K562 (cell line): ENCODE measurements around the gene PCDHGB5. TPM values are rescaled to one million over a fixed set of nuclear protein-coding genes. Genes with fewer than 3 reads are reported as not detected.

Source experiments
- ATAC-seq: fragments of 200-7000 bp; cut with Tn5 transposase; 3 replicates; pipeline ENCODE4 v1.9.1; 2020; ENCODE audit warnings: moderate library complexity
- BruUV-seq: library from RNA; stranded (reverse); fragments of 400-500 nt; replicated peaks from 2 replicates; lab custom pipeline; 2021; lab: Mats Ljungman, UMichigan
- CTCF ChIA-PET: fragments of 300-600 bp; formaldehyde crosslinking; extraction: SDS; loops from one replicate; lab custom pipeline; 2021; ENCODE audit warnings: low intra/inter-chr PET ratio; lab: Yijun Ruan, JAX
- POLR2A ChIA-PET: fragments of 300-600, 350-650 bp; sonication (Branson Sonifier 250); formaldehyde crosslinking; extraction: SDS; loops from one replicate; lab custom pipeline; 2021; ENCODE audit warnings: antibody characterized with exemption, inconsistent platforms; lab: Yijun Ruan, JAX
- DNase-seq, 4 experiments: peaks; one replicate each; pipeline versions ENCODE4 v3.0.0 to v3.0.0-alpha.2; 2011 to 2018; ENCODE audit warnings: low spot score in 3 of 4, mixed read lengths in 3 of 4; ENCODE audit errors: extremely low read depth in 1 of 4
- FAIRE-seq: peaks from 2 replicates; lab custom pipeline; 2011; peaks lifted over from hg19 to GRCh38; lab: Jason Lieb, UNC
- H2AFZ ChIP-seq: 2 replicates; pipeline ENCODE4 v1.6.0; 2011; ENCODE audit warnings: low read depth, low read length, control low read depth, inconsistent platforms
- H3K27ac ChIP-seq: fragments of 200-600 bp; 3 replicates; pipeline ENCODE4 v1.8.0; 2011; ENCODE audit warnings: low read depth, mild to moderate bottlenecking, control low read depth, inconsistent platforms, low read length, moderate library complexity, mixed read lengths; ENCODE audit errors: extremely low read depth
- H3K27me3 ChIP-seq, 2 experiments: fragments of 300-600 bp in 1 of 2; 2 replicates in 1 of 2; 3 replicates in 1 of 2; pipeline versions ENCODE4 v1.6.0 to v1.8.0; 2011; ENCODE audit warnings: inconsistent platforms in 2 of 2, low read length in 2 of 2, mild to moderate bottlenecking in 1 of 2, mixed read lengths in 1 of 2, moderate library complexity in 1 of 2; ENCODE audit not compliant: control insufficient read depth in 2 of 2, insufficient read depth in 2 of 2
- H3K36me3 ChIP-seq: fragments of 300-600 bp; 3 replicates; pipeline ENCODE4 v1.8.0; 2011; ENCODE audit warnings: mild to moderate bottlenecking, low read length, inconsistent platforms; ENCODE audit not compliant: control insufficient read depth, insufficient read depth
- H3K4me1 ChIP-seq, 2 experiments: fragments of 200-600 bp in 1 of 2; replicated peaks in 1 of 2; 2 replicates in 1 of 2; 3 replicates in 1 of 2; pipeline versions ENCODE4 v1.5.1 to v1.8.0; 2011; ENCODE audit warnings: inconsistent platforms in 2 of 2, low read length in 2 of 2, mild to moderate bottlenecking in 1 of 2, mixed read lengths in 1 of 2, moderate library complexity in 1 of 2; ENCODE audit not compliant: control insufficient read depth in 2 of 2, insufficient read depth in 2 of 2
- H3K4me2 ChIP-seq: 2 replicates; pipeline ENCODE4 v1.6.1; 2011; ENCODE audit warnings: low read length, control low read depth, inconsistent platforms, mixed read lengths; ENCODE audit not compliant: insufficient read depth
- H3K4me3 ChIP-seq: fragments of 200-600 bp; sonication (generic), shearing (Covaris generic); 2 replicates; pipeline ENCODE4 v1.5.1; 2016; ENCODE audit warnings: control low read depth, inconsistent platforms
- H3K79me2 ChIP-seq: fragments of 200-600 bp; 3 replicates; pipeline ENCODE4 v1.8.0; 2011; ENCODE audit warnings: low read length, inconsistent platforms; ENCODE audit not compliant: control insufficient read depth, insufficient read depth
- H3K9ac ChIP-seq, 2 experiments: 2 replicates each; pipeline versions ENCODE4 v1.6.0 to v1.6.1; 2011; ENCODE audit warnings: low read depth in 2 of 2, low read length in 2 of 2, control low read depth in 1 of 2, inconsistent platforms in 1 of 2, mild to moderate bottlenecking in 1 of 2, mixed read lengths in 1 of 2; ENCODE audit not compliant: insufficient read depth in 1 of 2
- H3K9me1 ChIP-seq: one replicate; pipeline ENCODE4 v1.6.0; 2011; ENCODE audit warnings: inconsistent platforms, mild to moderate bottlenecking, low read length, moderate library complexity; ENCODE audit not compliant: control insufficient read depth, insufficient read depth
- H3K9me3 ChIP-seq: replicated peaks from 2 replicates; pipeline ENCODE4 v1.5.1; 2011; ENCODE audit warnings: low read depth, low read length, inconsistent platforms; ENCODE audit not compliant: control insufficient read depth, insufficient read depth
- H4K20me1 ChIP-seq: replicated peaks from 2 replicates; pipeline ENCODE4 v1.6.1; 2011; ENCODE audit warnings: low read length, inconsistent platforms, mixed read lengths; ENCODE audit not compliant: control insufficient read depth, insufficient read depth
- CEBPG ChIP-seq, 3 experiments: fragments of 200-800 bp in 1 of 3; sonication (Bioruptor generic) in 1 of 3; sonication (generic) in 1 of 3; formaldehyde crosslinking in 1 of 3; IDR thresholded peaks in 2 of 3; conservative IDR thresholded peaks in 1 of 3; 2 replicates each; pipeline versions ENCODE4 v1.6.1 to v1.8.0; 2016 to 2022; ENCODE audit warnings: missing compliant biosample characterization in 2 of 3, missing genetic modification characterization in 2 of 3, mild to moderate bottlenecking in 1 of 3, missing genetic modification reagents in 1 of 3
- CTCF ChIP-seq, 3 experiments: IDR thresholded peaks in 2 of 3; conservative IDR thresholded peaks in 1 of 3; 2 replicates each; pipeline ENCODE4 v1.5.1; 2011 to 2012; ENCODE audit warnings: low read length in 3 of 3, mild to moderate bottlenecking in 3 of 3, control low read depth in 2 of 3, improper control_type of control experiment in 1 of 3, inconsistent platforms in 1 of 3, low read depth in 1 of 3, mixed read lengths in 1 of 3, moderate library complexity in 1 of 3; ENCODE audit not compliant: insufficient read depth in 2 of 3
- DPF2 ChIP-seq: fragments of 450-650 bp; IDR thresholded peaks from 2 replicates; pipeline ENCODE4 v1.6.1; 2016
- E2F6 ChIP-seq, 2 experiments: IDR thresholded peaks; 2 replicates each; pipeline ENCODE4 v1.6.1; 2011; ENCODE audit warnings: borderline replicate concordance in 1 of 2, control low read depth in 1 of 2, low read depth in 1 of 2, low read length in 1 of 2, mild to moderate bottlenecking in 1 of 2, mixed read lengths in 1 of 2, moderate library complexity in 1 of 2; ENCODE audit not compliant: insufficient read depth in 1 of 2, insufficient read length in 1 of 2, poor library complexity in 1 of 2, severe bottlenecking in 1 of 2; ENCODE audit errors: extremely low read depth in 1 of 2
- ETV1 ChIP-seq: fragments of 450-650 bp; conservative IDR thresholded peaks from 2 replicates; pipeline ENCODE4 v1.6.1; 2016; ENCODE audit warnings: missing genetic modification characterization, control low read depth, low read depth, missing compliant biosample characterization
- MTA2 ChIP-seq: fragments of 450-650 bp; IDR thresholded peaks from 2 replicates; pipeline ENCODE4 v1.6.1; 2016; ENCODE audit warnings: low read depth
- MYBL2 ChIP-seq, 2 experiments: fragments of 450-650 bp in 1 of 2; sonication (generic) in 1 of 2; formaldehyde crosslinking in 1 of 2; IDR thresholded peaks; 2 replicates each; pipeline versions ENCODE4 v1.6.1 to v1.8.1; 2017 to 2022; ENCODE audit warnings: borderline replicate concordance in 1 of 2, inconsistent platforms in 1 of 2, low read depth in 1 of 2, mild to moderate bottlenecking in 1 of 2, missing genetic modification reagents in 1 of 2, moderate library complexity in 1 of 2
- NFYB ChIP-seq: IDR thresholded peaks from 2 replicates; pipeline ENCODE4 v1.6.1; 2011; ENCODE audit warnings: mild to moderate bottlenecking, moderate library complexity; ENCODE audit not compliant: insufficient read length; ENCODE audit errors: extremely low read depth
- RAD21 ChIP-seq, 2 experiments: fragments of 250-450 bp in 1 of 2; fragments of 450-650 bp in 1 of 2; sonication (Bioruptor Pico) in 1 of 2; formaldehyde crosslinking in 1 of 2; IDR thresholded peaks in 1 of 2; conservative IDR thresholded peaks in 1 of 2; 2 replicates each; pipeline versions ENCODE4 v1.4.0 to v1.8.0; 2020 to 2022; ENCODE audit warnings: mild to moderate bottlenecking in 2 of 2, moderate library complexity in 1 of 2
- SAFB2 ChIP-seq: fragments of 200-400 bp; formaldehyde crosslinking; IDR thresholded peaks from 2 replicates; pipeline ENCODE4 v1.6.1; 2018; ENCODE audit warnings: borderline replicate concordance, low read length, low read depth, moderate library complexity; ENCODE audit not compliant: severe bottlenecking
- ZBTB1 ChIP-seq: sonication (generic); formaldehyde crosslinking; IDR thresholded peaks from 2 replicates; pipeline ENCODE4 v1.8.1; 2023; ENCODE audit warnings: missing genetic modification reagents, low read depth, mild to moderate bottlenecking, borderline replicate concordance
- ZNF133 ChIP-seq: fragments of 250-450 bp; sonication (Bioruptor Pico); IDR thresholded peaks from 2 replicates; pipeline ENCODE4 v1.4.0; 2020; ENCODE audit warnings: mild to moderate bottlenecking
- ZNF583 ChIP-seq: fragments of 250-450 bp; sonication (Bioruptor Pico); IDR thresholded peaks from 2 replicates; pipeline ENCODE4 v1.4.0; 2020
- ZNF764 ChIP-seq: fragments of 250-450 bp; sonication (Bioruptor Pico); IDR thresholded peaks from 2 replicates; pipeline ENCODE4 v1.4.0; 2020; ENCODE audit warnings: low read depth, mild to moderate bottlenecking, moderate library complexity
- WGBS: fragments of 100-300 bp; shearing (Covaris generic); methylation state at CpG from one replicate; pipeline ENCODE4 v1.1.6; 2016; ENCODE audit warnings: low coverage, mixed read lengths; ENCODE audit not compliant: insufficient coverage; ENCODE audit errors: missing lambda C conversion rate; 5-methylcytosine and 5-hydroxymethylcytosine counted together
- in situ Hi-C: fragments of 300-500 bp; cut with MboI; formaldehyde crosslinking; loops from 4 replicates; pipeline ENCODE4 v1.15.0; 2018; ENCODE audit warnings: inconsistent platforms, mixed read lengths
- intact Hi-C: fragments of 100-400 bp; cut with micrococcal nuclease; formaldehyde crosslinking; loops from 2 replicates; pipeline ENCODE4 v1.14.2; 2022
- polyA plus RNA-seq, 8 experiments: library from polyadenylated mRNA; depleted of rRNA in 4 of 8; stranded (reverse) in 5 of 8; unstranded in 3 of 8; fragments of >200 nt; fragmentation: Nextera tagmentation in 2 of 8; fragmentation: Illumina TruSeq in 1 of 8; extraction: Ambion mirVana in 2 of 8; extraction: Trizol in 1 of 8; gene quantifications; 2 replicates each; pipeline versions ENCODE4 v1.2.1 to v1.2.3, GENCODE V29; 2011 to 2014; ENCODE audit warnings: inconsistent platforms in 1 of 8, missing spikeins in 1 of 8
- total RNA-seq, 7 experiments: library from RNA; depleted of rRNA in 6 of 7; stranded (reverse); fragments of >200 nt in 6 of 7; fragmentation: Illumina TruSeq in 2 of 7; extraction: Trizol in 2 of 7; gene quantifications; 2 replicates each; pipeline versions ENCODE4 v1.2.1 to v1.2.3, GENCODE V29; 2011 to 2021; ENCODE audit warnings: low replicate concordance in 1 of 7

PCDHGB5 gene
- total and polyA plus RNA-seq, 9 of the 15 experiments (the other 6 are each of a cell fraction or from before 2014, with no cell fraction given) = 0.05 to 0.29 (median 0.12) TPM; not detected in 2

GRCh38 chr5:141373673-141374317 lies 24.0 kb upstream of the PCDHGB5 start, which contains the start of gene PCDHGA6:
TSS of gene PCDHGA6 (plus strand) at chr5:141373891. CDS start at chr5:141374084, 193 bp downstream.
- 0 out of 2 replicates have a peak within 1 kb of the TSS, but pooled peaks have one; percentile 9 for H2AFZ ChIP-seq
- BruUV-seq = no TSS peak
- ATAC-seq (peak; percentile 61; the same call in 1 of the 3 replicates), DNase-seq (no peak), FAIRE-seq (peak; percentile 26)
- no peak within 1 kb of the TSS for H3K4me3 ChIP-seq
- no peaks in the 10 kb centered on the region for H3K9me1 ChIP-seq
- H3K9me3 ChIP-seq = no peaks in the 10 kb centered on the region
- peaks cover 4 to 38% of the 10 kb centered on the region in 2 experiments for H3K27me3 ChIP-seq
- WGBS = 21% methylated on average over 22 of the region's 27 CpGs
- H3K4me2 ChIP-seq = peak within 1 kb of the TSS; percentile 23; the same call in 1 of the 2 replicates
- peaks cover 0 to 7% of the 10 kb centered on the region in 2 experiments; a peak in 1 of 5 replicates for H3K4me1 ChIP-seq
- CTCF ChIA-PET = interaction anchor here (0.6 to 1.3 kb wide), 2 partner anchors 141 to 770 kb away, joined by 3 read pairs; no protein-coding TSS in a partner anchor
- in situ Hi-C loops = no loop called here
- H3K9ac ChIP-seq = no peak within 1 kb of the TSS
- no peaks in the 10 kb centered on the region for H3K36me3 ChIP-seq
- intact Hi-C loops = loop anchor here (5.0 kb wide), 1 partner anchor 46 kb away; no protein-coding TSS in a partner anchor
- no peaks in the 10 kb centered on the region for H4K20me1 ChIP-seq
- H3K79me2 ChIP-seq = no peaks in the 10 kb centered on the region
- POLR2A ChIA-PET = interaction anchor here (0.6 kb wide), 1 partner anchor 207 kb away, joined by 5 read pairs; no protein-coding TSS in a partner anchor
- TF ChIP-seq ZBTB1 (CRISPR knock-in tag) = no peak
- no peak for TF ChIP-seq SAFB2
- TF ChIP-seq NFYB = no peak
- TF ChIP-seq ETV1 (tag) = 0 out of 2 replicates have a peak, but pooled peaks have one; percentile 34
- TF ChIP-seq CEBPG (CRISPR knock-in tag; IDR thresholded peaks at IDR 0.05) = no peak
- TF ChIP-seq CEBPG (tag; conservative IDR thresholded peaks at IDR 0.05 in 1 of 2, IDR thresholded peaks at IDR 0.05 in 1 of 2) = no peak
- TF ChIP-seq E2F6 (IDR thresholded peaks at IDR 0.05; ENCODE audit: borderline replicate concordance in 1 of 2, extremely low read depth in 1 of 2, insufficient read depth in 1 of 2, insufficient read length in 1 of 2, low read depth in 1 of 2, low read length in 1 of 2, poor library complexity in 1 of 2, severe bottlenecking in 1 of 2) = no peak
- peak in 1 of 2 experiments; percentile 45; a peak in 2 of 4 replicates for TF ChIP-seq RAD21 (CRISPR knock-in tag; conservative IDR thresholded peaks at IDR 0.05 in 1 of 2, IDR thresholded peaks at IDR 0.05 in 1 of 2)
- no peak for TF ChIP-seq MTA2
- TF ChIP-seq ZNF583 (CRISPR knock-in tag) = no peak
- TF ChIP-seq CTCF (IDR thresholded peaks at IDR 0.05 in 2 of 3, conservative IDR thresholded peaks at IDR 0.05 in 1 of 3; ENCODE audit: insufficient read depth in 2 of 3, low read depth in 1 of 3, low read length in 3 of 3) = peak; percentile 43 to 63 (median 60)
- TF ChIP-seq DPF2 = no peak
- TF ChIP-seq MYBL2 (IDR thresholded peaks at IDR 0.05; ENCODE audit: low read depth) = no peak
- TF ChIP-seq MYBL2 (CRISPR knock-in tag; IDR thresholded peaks at IDR 0.05; ENCODE audit: borderline replicate concordance) = no peak
- TF ChIP-seq ZNF764 = no peak
- no peak for TF ChIP-seq ZNF133 (CRISPR knock-in tag)
- H3K27ac ChIP-seq = no peak within 1 kb of the TSS
